Vagina (tissue), 2 donors: ENCODE measurements around the gene ZNF324.

Source experiments
- CTCF ChIP-seq, 3 experiments: fragments of 450-650 bp in 2 of 3; fragments of 200-600 bp in 1 of 3; sonication (generic) in 1 of 3; IDR thresholded peaks; one replicate each; pipeline ENCODE4 v1.5.1; 2017 to 2019; ENCODE audit warnings: antibody characterized with exemption in 3 of 3, mild to moderate bottlenecking in 2 of 3, moderate library complexity in 2 of 3
- POLR2A ChIP-seq, 2 donors: fragments of 450-650 bp; IDR thresholded peaks; one replicate each; pipeline ENCODE4 v1.6.1; 2017; ENCODE audit warnings: antibody characterized with exemption in 2 of 2, mild to moderate bottlenecking in 2 of 2, moderate library complexity in 2 of 2
- POLR2AphosphoS5 ChIP-seq, 2 donors: sonication (generic); formaldehyde crosslinking; IDR thresholded peaks; one replicate each; pipeline ENCODE4 v1.9.0; 2017; ENCODE audit warnings: antibody characterized with exemption in 2 of 2, mild to moderate bottlenecking in 2 of 2, low read depth in 1 of 2; ENCODE audit not compliant: insufficient read depth in 1 of 2

- TF ChIP-seq CTCF (IDR thresholded peaks at IDR 0.05) (no peak), POLR2AphosphoS5 (IDR thresholded peaks at IDR 0.05; ENCODE audit: insufficient read depth in 1 of 2, low read depth in 1 of 2) (no peak), POLR2A (IDR thresholded peaks at IDR 0.05) (no peak)
Observed at GRCh38 chr19:58474997-58475713, 8.3 kb downstream of the ZNF324 start.
